WTC11 (cell line): ENCODE data around the gene QRSL1.

ENCODE experiments used
- ATF2 ChIP-seq: sonication (generic); formaldehyde crosslinking; IDR thresholded peaks from 2 replicates; pipeline ENCODE4 v1.8.1; 2022; ENCODE audit warnings: low read depth, missing genetic modification reagents, borderline replicate concordance
- CBFB ChIP-seq: sonication (generic); formaldehyde crosslinking; IDR thresholded peaks from 2 replicates; pipeline ENCODE4 v1.8.1; 2022; ENCODE audit warnings: mild to moderate bottlenecking, low read depth, missing genetic modification reagents
- CREB1 ChIP-seq: sonication (generic); formaldehyde crosslinking; IDR thresholded peaks from 2 replicates; pipeline ENCODE4 v1.8.0; 2023; ENCODE audit warnings: mild to moderate bottlenecking, missing genetic modification reagents
- CTCF ChIP-seq: fragments of 200-600 bp; IDR thresholded peaks from 2 replicates; pipeline ENCODE4 v1.8.0; 2022; ENCODE audit warnings: antibody characterized with exemption
- E2F4 ChIP-seq: sonication (generic); formaldehyde crosslinking; IDR thresholded peaks from 2 replicates; pipeline ENCODE4 v1.8.1; 2022; ENCODE audit warnings: low read depth, mild to moderate bottlenecking, moderate library complexity, missing genetic modification reagents, borderline replicate concordance
- FOXJ3 ChIP-seq: sonication (generic); formaldehyde crosslinking; IDR thresholded peaks from 2 replicates; pipeline ENCODE4 v1.9.0; 2021; ENCODE audit warnings: missing genetic modification reagents, mild to moderate bottlenecking, borderline replicate concordance
- HMGXB4 ChIP-seq: sonication (generic); formaldehyde crosslinking; IDR thresholded peaks from 2 replicates; pipeline ENCODE4 v1.8.1; 2023; ENCODE audit warnings: mild to moderate bottlenecking, moderate library complexity, missing genetic modification reagents
- MAX ChIP-seq: sonication (generic); formaldehyde crosslinking; IDR thresholded peaks from 2 replicates; pipeline ENCODE4 v1.8.0; 2022; ENCODE audit warnings: mild to moderate bottlenecking, missing genetic modification reagents
- PREB ChIP-seq: sonication (generic); formaldehyde crosslinking; IDR thresholded peaks from 2 replicates; pipeline ENCODE4 v1.8.1; 2022; ENCODE audit warnings: mild to moderate bottlenecking, missing genetic modification reagents, moderate library complexity, borderline replicate concordance
- RELA ChIP-seq: sonication (generic); formaldehyde crosslinking; IDR thresholded peaks from 2 replicates; pipeline ENCODE4 v1.8.1; 2022; ENCODE audit warnings: missing genetic modification reagents, mild to moderate bottlenecking, borderline replicate concordance
- SP1 ChIP-seq: sonication (generic); formaldehyde crosslinking; conservative IDR thresholded peaks from 2 replicates; pipeline ENCODE4 v1.8.1; 2022; ENCODE audit warnings: missing genetic modification reagents
- TP53 ChIP-seq: sonication (generic); formaldehyde crosslinking; IDR thresholded peaks from 2 replicates; pipeline ENCODE4 v1.8.1; 2023; ENCODE audit warnings: mild to moderate bottlenecking, missing genetic modification reagents
- USF2 ChIP-seq: sonication (generic); formaldehyde crosslinking; IDR thresholded peaks from 2 replicates; pipeline ENCODE4 v1.8.1; 2023; ENCODE audit warnings: mild to moderate bottlenecking, missing genetic modification reagents, moderate library complexity
- ZSCAN18 ChIP-seq: fragments of 250-450 bp; sonication (Bioruptor Pico); IDR thresholded peaks from 2 replicates; pipeline ENCODE4 v2.1.2; 2022; ENCODE audit warnings: mild to moderate bottlenecking, moderate library complexity

- TF ChIP-seq CTCF = no peak
- TF ChIP-seq USF2 = no peak
- no peak for TF ChIP-seq RELA (CRISPR knock-in tag)
- no peak for TF ChIP-seq CREB1
- no peak for TF ChIP-seq E2F4 (CRISPR knock-in tag)
- TF ChIP-seq CBFB (CRISPR knock-in tag) = no peak
- TF ChIP-seq HMGXB4 (CRISPR knock-in tag) = no peak
- TF ChIP-seq ZSCAN18 (CRISPR knock-in tag) = no peak
- TF ChIP-seq SP1 (CRISPR knock-in tag) = 0 out of 2 replicates have a peak, but pooled peaks have one; percentile 28
- no peak for TF ChIP-seq PREB (CRISPR knock-in tag)
- no peak for TF ChIP-seq FOXJ3
- TF ChIP-seq ATF2 (CRISPR knock-in tag) = no peak
- no peak for TF ChIP-seq MAX (CRISPR knock-in tag)
- no peak for TF ChIP-seq TP53 (CRISPR knock-in tag)
Measured at GRCh38 chr6:106613590-106613989, 15.8 kb upstream of the QRSL1 start.
